HAP-1 (cell line): Measurements from ENCODE around the gene IMP3.
"Not testable (repeated sequence)": the region's sequence is repeated elsewhere in the genome, so short reads cannot be mapped to it uniquely, and the experiment has no call there.

Experiments
- DNase-seq, 2 experiments: peaks; one replicate each; pipeline ENCODE4 v3.0.0-alpha.2; 2016 to 2020; ENCODE audit warnings: low spot score in 2 of 2
- H3K27me3 ChIP-seq: fragments of 250-450 bp; sonication (Bioruptor Pico); 2 replicates; pipeline ENCODE4 v1.5.1; 2020; ENCODE audit warnings: low read depth, mild to moderate bottlenecking, moderate library complexity
- H3K36me3 ChIP-seq: fragments of 250-450 bp; sonication (Bioruptor Pico); replicated peaks from 2 replicates; pipeline ENCODE4 v1.5.1; 2020; ENCODE audit warnings: mild to moderate bottlenecking
- H3K4me1 ChIP-seq: fragments of 250-450 bp; sonication (Bioruptor Pico); 2 replicates; pipeline ENCODE4 v1.5.1; 2020; ENCODE audit warnings: mild to moderate bottlenecking
- H3K4me3 ChIP-seq: fragments of 250-450 bp; sonication (Bioruptor Pico); 2 replicates; pipeline ENCODE4 v1.5.1; 2020; ENCODE audit warnings: mild to moderate bottlenecking, moderate library complexity
- H3K9me3 ChIP-seq: fragments of 250-450 bp; sonication (Bioruptor Pico); 2 replicates; pipeline ENCODE4 v1.5.1; 2020; ENCODE audit warnings: mild to moderate bottlenecking, moderate library complexity
- in situ Hi-C: fragments of 300-500 bp; cut with MboI; formaldehyde crosslinking; loops from 3 replicates; pipeline ENCODE4 v1.14.3; 2020; ENCODE audit warnings: low sequenced_read_pairs, inconsistent platforms, mixed read lengths

Gene IMP3

GRCh38 chr15:75636026-75636425 lies 4.0 kb downstream of the IMP3 start:
- DNase-seq = no peak
- in situ Hi-C loops = no loop called here
- Histone ChIP-seq H3K27me3 (no peaks in the 10 kb centered on the region), H3K9me3 (no peaks in the 10 kb centered on the region), H3K36me3 (peaks cover 19% of the 10 kb centered on the region), H3K4me3 (no peak overlapping the region), H3K4me1 (peaks cover 10% of the 10 kb centered on the region)

DNA sequence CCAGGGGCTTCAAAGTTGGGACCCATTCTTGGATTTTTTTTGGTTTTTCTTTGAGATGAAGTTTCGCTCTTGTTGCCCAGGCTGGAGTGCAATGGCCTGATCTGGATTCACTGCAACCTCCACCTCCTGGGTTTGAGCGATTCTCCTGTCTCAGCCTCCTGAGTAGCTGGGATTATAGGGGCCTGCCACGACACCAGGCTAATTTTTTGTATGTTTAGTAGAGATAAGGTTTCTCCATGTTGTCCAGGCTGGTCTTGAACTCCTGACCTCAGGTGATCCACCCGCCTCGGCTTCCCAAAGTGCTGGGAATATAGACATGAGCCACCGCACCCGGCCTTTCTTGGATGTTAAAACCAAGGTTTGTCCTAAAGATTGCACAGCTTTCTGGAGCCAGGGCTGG lies 6.1 kb downstream of the IMP3 start:
- H3K27me3 ChIP-seq, DNase-seq, in situ Hi-C loops: not testable (repeated sequence)

DNA sequence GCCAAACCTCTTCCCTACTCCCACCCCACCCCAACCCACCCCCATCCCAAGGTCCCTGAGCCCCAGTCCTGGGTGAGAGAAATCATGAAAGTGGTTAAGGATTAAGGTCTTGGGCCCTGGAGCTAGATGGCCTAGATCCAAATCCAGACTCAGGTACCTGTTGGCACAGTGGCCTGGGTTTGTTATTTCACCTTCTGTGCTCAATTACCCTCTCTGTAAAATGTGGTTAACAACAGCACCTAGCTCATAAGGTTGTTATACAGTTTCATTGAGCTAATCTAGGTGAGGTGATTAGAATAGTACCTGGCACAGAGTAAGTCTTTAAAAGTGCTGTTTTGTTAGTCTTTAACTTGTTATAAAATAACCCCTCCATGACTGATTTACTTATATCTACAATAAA lies 8.1 kb downstream of the IMP3 start:
- in situ Hi-C loops = no loop called here
- H3K4me3 ChIP-seq = no peak overlapping the region
- DNase-seq = no peak
- H3K9me3 ChIP-seq = no peaks in the 10 kb centered on the region
- H3K27me3 ChIP-seq = no peaks in the 10 kb centered on the region
- H3K36me3 ChIP-seq = no peaks in the 10 kb centered on the region
- no peaks in the 10 kb centered on the region; the same call in 1 of the 2 replicates for H3K4me1 ChIP-seq

More for the DNA sequence above, 6.1 kb downstream of the IMP3 start:
- H3K4me1 ChIP-seq, H3K9me3 ChIP-seq, H3K36me3 ChIP-seq, H3K4me3 ChIP-seq: not testable (repeated sequence)

DNA sequence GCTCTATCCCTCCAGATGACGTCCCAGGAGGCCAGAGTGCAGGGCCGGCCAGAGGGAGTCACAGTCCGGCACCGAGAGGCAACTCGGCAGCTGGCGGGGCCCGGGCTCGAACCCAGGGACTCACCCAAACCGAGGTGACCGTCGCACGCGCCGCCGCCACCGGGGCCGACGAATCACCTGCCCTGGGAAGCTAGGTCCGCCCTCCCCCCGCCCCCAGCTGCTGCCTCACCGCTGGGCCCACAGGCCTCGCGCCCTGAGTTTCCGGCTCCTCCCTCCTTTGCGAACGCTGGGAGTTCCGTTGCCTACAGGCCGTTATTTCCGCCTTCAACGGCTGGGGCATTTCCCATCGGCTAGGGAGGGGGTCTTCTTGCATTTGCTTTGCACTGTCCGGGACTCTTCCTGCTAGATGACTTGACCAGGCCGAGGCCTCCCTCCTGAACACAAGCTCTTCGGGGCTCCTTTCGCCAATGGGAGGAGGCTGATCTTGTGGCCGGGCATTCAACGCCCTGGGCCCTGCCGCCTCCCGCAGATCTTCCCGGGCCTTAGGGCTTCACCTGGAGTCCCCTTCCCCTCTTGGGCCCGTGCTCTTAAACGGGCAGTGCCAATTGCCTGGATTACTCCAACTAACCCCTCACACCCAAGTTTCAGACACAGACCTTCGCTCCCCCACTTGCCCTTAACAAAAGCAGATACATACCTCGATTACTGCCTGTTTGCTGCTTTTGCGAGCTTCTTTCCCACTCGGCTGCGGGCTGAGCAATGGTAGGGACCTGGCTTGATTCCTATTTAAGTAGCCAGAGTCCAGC lies 14.3 kb downstream of the IMP3 start, which contains the start of gene SNUPN:
SNUPN (minus strand) TSS at position 184 of the 806 bp plus-strand sequence. CDS start 4,674 bp downstream, outside the sequence.
- Histone ChIP-seq H3K36me3 (peaks cover 6% of the 10 kb centered on the region; the same call in 1 of the 2 replicates), H3K9me3 (no peaks in the 10 kb centered on the region), H3K4me1 (peaks cover 8% of the 10 kb centered on the region), H3K4me3 (peak within 1 kb of the TSS; percentile 99), H3K27me3 (no peaks in the 10 kb centered on the region)
- in situ Hi-C loops = no loop called here
- DNase-seq = peak; percentile 99 to 100

GRCh38 chr15:75622505-75622904 lies 17.5 kb downstream of the IMP3 start:
- in situ Hi-C loops = no loop called here
- Histone ChIP-seq H3K27me3 (no peaks in the 10 kb centered on the region), H3K36me3 (peaks cover 32% of the 10 kb centered on the region), H3K4me1 (peaks cover 8% of the 10 kb centered on the region), H3K4me3 (no peak overlapping the region), H3K9me3 (no peaks in the 10 kb centered on the region)
- no peak for DNase-seq

- no peak for DNase-seq
- in situ Hi-C loops = no loop called here
- no peaks in the 10 kb centered on the region for H3K9me3 ChIP-seq
- H3K4me3 ChIP-seq = no peak overlapping the region
- H3K4me1 ChIP-seq = no peaks in the 10 kb centered on the region
- H3K27me3 ChIP-seq = no peaks in the 10 kb centered on the region
- peaks cover 48% of the 10 kb centered on the region for H3K36me3 ChIP-seq
These were observed 19.1 kb downstream of the IMP3 start for GRCh38 chr15:75620841-75621391.

- H3K36me3 ChIP-seq = peaks cover 53% of the 10 kb centered on the region
- in situ Hi-C loops = no loop called here
These were observed 19.8 kb downstream of the IMP3 start for GRCh38 chr15:75620058-75620820.

DNA sequence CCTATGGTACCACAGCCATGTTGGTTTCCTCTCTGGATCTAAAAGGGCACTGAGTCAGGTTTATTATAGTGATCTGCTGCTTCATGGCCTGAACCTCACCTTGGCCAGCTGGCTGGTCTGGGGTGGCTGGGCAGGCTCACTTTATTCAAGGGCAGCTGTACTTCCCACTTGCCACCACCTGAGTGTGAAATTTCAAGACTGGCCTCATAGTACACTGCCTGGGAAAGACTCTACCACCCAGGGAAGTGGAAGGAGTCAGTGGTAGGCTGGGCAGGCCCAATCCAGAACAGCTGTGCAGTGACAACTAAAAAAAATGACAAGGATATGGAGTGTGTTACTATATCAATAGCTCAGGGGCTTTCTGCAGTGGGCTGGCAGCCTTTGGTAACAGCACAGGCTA lies 23.3 kb downstream of the IMP3 start:
- H3K27me3 ChIP-seq = no peaks in the 10 kb centered on the region
- no peaks in the 10 kb centered on the region for H3K4me1 ChIP-seq
- in situ Hi-C loops = no loop called here
- no peak for DNase-seq
- H3K4me3 ChIP-seq = no peak overlapping the region
- no peaks in the 10 kb centered on the region; the same call in 1 of the 2 replicates for H3K9me3 ChIP-seq
- H3K36me3 ChIP-seq = peaks cover 77% of the 10 kb centered on the region

More at GRCh38 chr15:75620058-75620820, 19.8 kb downstream of the IMP3 start:
- no peak overlapping the region for H3K4me3 ChIP-seq
- DNase-seq = no peak
- H3K9me3 ChIP-seq = no peaks in the 10 kb centered on the region
- H3K4me1 ChIP-seq = no peaks in the 10 kb centered on the region
- H3K27me3 ChIP-seq = no peaks in the 10 kb centered on the region

DNA sequence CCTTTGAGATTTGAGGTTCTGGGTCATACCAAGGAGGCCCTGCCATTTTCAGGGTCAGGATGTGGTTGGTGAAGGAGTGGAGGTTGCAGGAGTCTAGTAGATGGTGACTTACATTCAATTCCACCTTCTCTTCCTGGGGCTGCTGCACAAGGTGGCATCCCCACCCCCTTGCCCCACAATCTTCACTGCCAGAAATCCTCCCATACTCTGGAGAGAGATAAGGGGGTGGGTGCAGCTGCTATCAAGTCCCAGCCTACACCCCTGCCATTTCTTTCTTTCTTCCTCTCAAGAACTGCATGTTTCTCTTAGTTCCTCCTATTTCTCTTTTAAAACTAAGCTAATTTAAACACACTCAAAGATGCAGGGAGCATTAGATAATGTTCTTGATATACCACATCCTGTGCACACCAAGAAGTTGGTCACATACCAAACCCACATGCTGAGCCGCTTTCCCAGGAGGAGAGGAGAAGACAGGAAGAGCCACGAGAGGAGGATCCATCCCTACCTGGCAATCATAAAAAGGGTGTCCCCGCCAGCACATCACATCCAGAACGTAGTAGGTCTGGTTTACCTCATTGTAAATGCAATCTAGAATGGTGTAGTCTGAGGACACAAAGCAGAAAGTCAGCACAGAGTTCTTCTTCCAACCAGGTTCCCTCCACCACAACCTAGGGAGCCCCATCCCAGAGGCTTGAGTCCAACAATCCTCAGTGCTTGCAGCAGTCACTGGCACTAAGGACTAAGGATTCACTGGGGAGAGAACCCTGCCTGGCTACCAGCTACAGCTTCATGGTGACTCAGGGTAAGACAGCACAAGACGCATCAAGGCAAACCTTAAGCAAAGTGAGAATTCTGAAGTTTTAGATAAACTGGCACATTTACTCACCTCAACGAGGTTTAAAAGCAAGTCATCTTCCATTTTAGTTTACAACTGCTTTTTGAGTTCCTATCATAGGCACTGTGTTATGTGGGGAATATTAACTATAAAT lies 33.0 kb downstream of the IMP3 start:
- DNase-seq = no peak
- Histone ChIP-seq H3K36me3 (peaks cover 65% of the 10 kb centered on the region), H3K4me1 (no peaks in the 10 kb centered on the region), H3K9me3 (no peaks in the 10 kb centered on the region), H3K27me3 (no peaks in the 10 kb centered on the region), H3K4me3 (no peak overlapping the region)
- in situ Hi-C loops = no loop called here

- Histone ChIP-seq H3K4me1 (no peaks in the 10 kb centered on the region), H3K27me3 (no peaks in the 10 kb centered on the region), H3K36me3 (peaks cover 67% of the 10 kb centered on the region), H3K9me3 (no peaks in the 10 kb centered on the region), H3K4me3 (no peak overlapping the region)
- no peak for DNase-seq
- in situ Hi-C loops = no loop called here
These were observed 34.0 kb downstream of the IMP3 start for GRCh38 chr15:75606026-75606425.

DNA sequence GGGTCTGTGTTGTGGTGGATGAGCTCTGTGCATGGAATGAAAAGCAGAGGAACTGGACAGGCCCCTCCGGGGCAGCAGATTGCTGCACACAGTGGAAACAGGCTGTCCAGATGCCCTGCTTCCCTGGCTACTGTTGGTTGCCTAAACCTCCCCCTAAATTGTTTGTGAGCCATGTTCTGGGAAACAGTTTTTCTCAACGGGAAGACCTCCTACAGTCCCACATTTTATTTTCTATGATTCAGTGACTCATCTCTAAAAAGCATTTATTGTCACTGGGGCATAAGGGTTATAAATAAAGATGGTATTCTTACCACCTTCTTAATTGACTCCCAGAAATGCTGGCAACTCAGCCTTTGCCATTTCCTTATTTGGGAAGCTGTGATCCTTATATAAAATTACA lies 40.6 kb downstream of the IMP3 start:
- H3K9me3 ChIP-seq = no peaks in the 10 kb centered on the region
- H3K36me3 ChIP-seq = peaks cover 49% of the 10 kb centered on the region
- H3K4me1 ChIP-seq = no peaks in the 10 kb centered on the region
- in situ Hi-C loops = no loop called here
- DNase-seq = no peak
- H3K27me3 ChIP-seq = no peaks in the 10 kb centered on the region
- H3K4me3 ChIP-seq = no peak overlapping the region

DNA sequence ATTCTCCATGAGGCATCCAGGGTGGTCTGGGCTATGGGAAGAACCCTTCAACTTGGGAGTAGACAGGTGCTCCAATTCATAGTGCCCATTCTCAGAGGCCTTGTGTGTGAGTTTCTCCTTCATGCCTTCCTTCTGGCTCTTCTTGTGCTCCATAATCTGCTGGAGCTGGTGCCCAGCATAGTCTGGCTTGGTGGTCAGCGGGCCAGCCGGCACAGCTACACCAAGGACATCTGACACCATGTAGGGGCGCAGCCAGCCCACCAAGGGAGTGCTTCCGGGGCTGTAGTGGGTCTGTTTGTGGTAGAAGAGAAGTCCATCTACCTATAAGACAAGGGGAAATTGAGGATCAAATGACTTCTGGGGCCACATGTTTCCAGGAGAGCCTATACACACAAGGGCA lies 41.7 kb downstream of the IMP3 start:
- no peaks in the 10 kb centered on the region for H3K27me3 ChIP-seq
- H3K9me3 ChIP-seq = no peaks in the 10 kb centered on the region
- no peak for DNase-seq
- no peaks in the 10 kb centered on the region for H3K4me1 ChIP-seq
- no peak overlapping the region for H3K4me3 ChIP-seq
- peaks cover 42% of the 10 kb centered on the region for H3K36me3 ChIP-seq
- in situ Hi-C loops = no loop called here
